ENCODE measurements around the gene ARHGAP36. TPM values are rescaled to one million over a fixed set of nuclear protein-coding genes. Genes with fewer than 3 reads are reported as not detected.

ARHGAP36 gene
- total RNA-seq, 1 donor from 2014 or later = not detected

DNA sequence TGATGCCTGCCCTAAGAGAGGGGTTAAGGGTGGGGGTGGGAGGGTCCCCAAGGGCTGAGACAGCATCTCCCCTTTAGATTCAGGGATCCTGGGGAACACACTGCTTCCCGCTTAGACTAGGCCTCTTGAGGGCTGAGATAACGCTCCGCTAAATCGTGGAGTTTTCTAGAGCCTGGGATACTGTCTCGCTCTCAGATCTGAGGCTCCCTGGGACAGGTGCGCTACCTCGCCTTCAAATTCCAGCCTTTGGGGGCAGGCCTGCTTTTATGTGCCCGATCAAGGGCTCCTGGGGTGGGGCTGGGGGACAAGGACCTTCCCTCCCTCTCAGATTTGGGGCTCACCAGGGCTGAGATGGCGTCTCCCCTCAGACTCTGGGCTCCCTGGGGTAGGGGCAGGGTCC is 440 bp upstream of the ARHGAP36 start:
- no peak for TF ChIP-seq CTCF (IDR thresholded peaks at IDR 0.05; ENCODE audit: insufficient read depth, low read depth, low read length)
- no peak for TF ChIP-seq EZH2 (IDR thresholded peaks at IDR 0.05; ENCODE audit: insufficient read depth, low read length)
- Histone ChIP-seq H3K36me3 (ENCODE audit: insufficient read depth, low read length) (no peaks in the 10 kb centered on the region), H2AFZ (ENCODE audit: low read depth, low read length) (no peak overlapping the region), H3K27me3 (ENCODE audit: insufficient read depth, low read length) (no peaks in the 10 kb centered on the region), H4K20me1 (ENCODE audit: insufficient read depth, low read length) (no peaks in the 10 kb centered on the region), H3K79me2 (ENCODE audit: insufficient read depth, low read length) (no peaks in the 10 kb centered on the region), H3K9me3 (ENCODE audit: insufficient read depth, low read depth, low read length) (no peaks in the 10 kb centered on the region), H3K27ac (ENCODE audit: low read depth, low read length) (no peak overlapping the region), H3K4me3 (ENCODE audit: insufficient read depth, low read depth, low read length) (no peak overlapping the region), H3K4me1 (ENCODE audit: insufficient read depth, low read length) (no peaks in the 10 kb centered on the region), H3K9ac (ENCODE audit: low read length) (no peak overlapping the region), H3K4me2 (ENCODE audit: low read length) (no peak overlapping the region)
- Mint-ChIP-seq H3K27me3 (ENCODE audit: low read depth, unreplicated experiment) (peaks cover 36% of the 10 kb centered on the region), H3K4me3 (ENCODE audit: unreplicated experiment) (no peak overlapping the region), H3K4me1 (ENCODE audit: low read depth, unreplicated experiment) (no peaks in the 10 kb centered on the region), H3K36me3 (ENCODE audit: low read depth, unreplicated experiment) (no peaks in the 10 kb centered on the region), H3K9me3 (ENCODE audit: unreplicated experiment) (no peaks in the 10 kb centered on the region), H3K27ac (ENCODE audit: unreplicated experiment) (no peak overlapping the region)
- DNase-seq (ENCODE audit: low read depth) (no peak), FAIRE-seq (no peak)

GRCh38 chrX:131059246-131059645 is 1.1 kb downstream of the ARHGAP36 start:
- Mint-ChIP-seq H3K27ac (ENCODE audit: unreplicated experiment) (no peak overlapping the region), H3K27me3 (ENCODE audit: low read depth, unreplicated experiment) (peaks cover 45% of the 10 kb centered on the region), H3K4me3 (ENCODE audit: unreplicated experiment) (no peak overlapping the region), H3K36me3 (ENCODE audit: low read depth, unreplicated experiment) (no peaks in the 10 kb centered on the region), H3K9me3 (ENCODE audit: unreplicated experiment) (no peaks in the 10 kb centered on the region), H3K4me1 (ENCODE audit: low read depth, unreplicated experiment) (no peaks in the 10 kb centered on the region)
- FAIRE-seq = no peak
- no peak overlapping the region for H2AFZ ChIP-seq (ENCODE audit: low read depth, low read length)
- no peak overlapping the region for H3K4me3 ChIP-seq (ENCODE audit: insufficient read depth, low read depth, low read length)
- H3K27me3 ChIP-seq (ENCODE audit: insufficient read depth, low read length) = no peaks in the 10 kb centered on the region
- TF ChIP-seq CTCF (IDR thresholded peaks at IDR 0.05; ENCODE audit: insufficient read depth, low read depth, low read length) (no peak), EZH2 (IDR thresholded peaks at IDR 0.05; ENCODE audit: insufficient read depth, low read length) (no peak)
- H3K27ac ChIP-seq (ENCODE audit: low read depth, low read length) = no peak overlapping the region
- H3K9me3 ChIP-seq (ENCODE audit: insufficient read depth, low read depth, low read length) = no peaks in the 10 kb centered on the region
- H3K9ac ChIP-seq (ENCODE audit: low read length) = no peak overlapping the region
- no peaks in the 10 kb centered on the region for H3K36me3 ChIP-seq (ENCODE audit: insufficient read depth, low read length)
- no peaks in the 10 kb centered on the region for H3K4me1 ChIP-seq (ENCODE audit: insufficient read depth, low read length)
- H3K79me2 ChIP-seq (ENCODE audit: insufficient read depth, low read length) = no peaks in the 10 kb centered on the region
- no peak for DNase-seq (ENCODE audit: low read depth)
- no peak overlapping the region for H3K4me2 ChIP-seq (ENCODE audit: low read length)
- H4K20me1 ChIP-seq (ENCODE audit: insufficient read depth, low read length) = no peaks in the 10 kb centered on the region

- Mint-ChIP-seq H3K9me3 (ENCODE audit: unreplicated experiment) (no peaks in the 10 kb centered on the region), H3K27ac (ENCODE audit: unreplicated experiment) (no peak overlapping the region), H3K4me3 (ENCODE audit: unreplicated experiment) (no peak overlapping the region), H3K4me1 (ENCODE audit: low read depth, unreplicated experiment) (no peaks in the 10 kb centered on the region), H3K27me3 (ENCODE audit: low read depth, unreplicated experiment) (peaks cover 50% of the 10 kb centered on the region), H3K36me3 (ENCODE audit: low read depth, unreplicated experiment) (no peaks in the 10 kb centered on the region)
- no peak overlapping the region for H3K27ac ChIP-seq (ENCODE audit: low read depth, low read length)
- H3K4me1 ChIP-seq (ENCODE audit: insufficient read depth, low read length) = no peaks in the 10 kb centered on the region
- H3K9ac ChIP-seq (ENCODE audit: low read length) = no peak overlapping the region
- H2AFZ ChIP-seq (ENCODE audit: low read depth, low read length) = no peak overlapping the region
- TF ChIP-seq EZH2 (IDR thresholded peaks at IDR 0.05; ENCODE audit: insufficient read depth, low read length) = no peak
- TF ChIP-seq CTCF (IDR thresholded peaks at IDR 0.05; ENCODE audit: insufficient read depth, low read depth, low read length) = no peak
- no peaks in the 10 kb centered on the region for H3K27me3 ChIP-seq (ENCODE audit: insufficient read depth, low read length)
- DNase-seq (ENCODE audit: low read depth) (no peak), FAIRE-seq (no peak)
- no peaks in the 10 kb centered on the region for H3K9me3 ChIP-seq (ENCODE audit: insufficient read depth, low read depth, low read length)
- H3K4me2 ChIP-seq (ENCODE audit: low read length) = no peak overlapping the region
- H4K20me1 ChIP-seq (ENCODE audit: insufficient read depth, low read length) = no peaks in the 10 kb centered on the region
- H3K79me2 ChIP-seq (ENCODE audit: insufficient read depth, low read length) = no peaks in the 10 kb centered on the region
- no peak overlapping the region for H3K4me3 ChIP-seq (ENCODE audit: insufficient read depth, low read depth, low read length)
- H3K36me3 ChIP-seq (ENCODE audit: insufficient read depth, low read length) = no peaks in the 10 kb centered on the region
These were observed 2.0 kb downstream of the ARHGAP36 start for GRCh38 chrX:131060147-131060546.

Measured in astrocyte (in vitro differentiated cells and primary cell).